Natural killer cell treated with Interleukin-12 subunit alpha and Interleukin-12 subunit beta and Interleukin-15 and Interleukin-18, amount 100 ng/mL, for 72 hours (primary cell): Measurements from ENCODE around the gene KCTD1. TPM values are rescaled to one million over a fixed set of nuclear protein-coding genes. Genes with fewer than 3 reads are reported as not detected.
A peak's percentile ranks its signal among the peaks of the same experiment; 100 is the strongest.

Experiments used
- ATAC-seq, 2 donors: fragments of 150-1000 bp; cut with Tn5 transposase in 1 of 2; sonication (Bioruptor Pico), chemical (Tn5 transposase) in 1 of 2; 2 replicates each; pipeline ENCODE4 v1.10.0; 2021
- DNase-seq: peaks from one replicate; pipeline ENCODE4 v3.0.0; 2022; ENCODE audit warnings: low spot score
- H3K27ac Mint-ChIP-seq, 2 donors: 1 replicate in 1 of 2; 2 replicates in 1 of 2; pipeline ENCODE4 v1.8.0; 2022; ENCODE audit warnings: mixed read lengths in 2 of 2, mild to moderate bottlenecking in 1 of 2, moderate library complexity in 1 of 2
- H3K27me3 Mint-ChIP-seq, 2 donors: 1 replicate in 1 of 2; 2 replicates in 1 of 2; pipeline ENCODE4 v1.8.0; 2022; ENCODE audit warnings: mixed read lengths in 2 of 2
- H3K36me3 Mint-ChIP-seq: one replicate; pipeline ENCODE4 v1.8.0; 2022; ENCODE audit warnings: mixed read lengths
- H3K4me1 Mint-ChIP-seq, 2 donors: 1 replicate in 1 of 2; 2 replicates in 1 of 2; pipeline ENCODE4 v1.8.0; 2022; ENCODE audit warnings: low read depth in 2 of 2, mixed read lengths in 2 of 2, mild to moderate bottlenecking in 1 of 2
- H3K4me3 Mint-ChIP-seq: one replicate; pipeline ENCODE4 v1.8.0; 2022; ENCODE audit warnings: mixed read lengths
- H3K9me3 Mint-ChIP-seq: 2 replicates; pipeline ENCODE4 v1.8.0; 2022; ENCODE audit warnings: mixed read lengths
- total RNA-seq, 2 donors: library from RNA; stranded (reverse); gene quantifications; one replicate each; pipeline ENCODE4 v1.2.3, GENCODE V29; 2022

Gene KCTD1
- total RNA-seq, 2 donors from 2014 or later, result 4.0 to 4.5 TPM

DNA sequence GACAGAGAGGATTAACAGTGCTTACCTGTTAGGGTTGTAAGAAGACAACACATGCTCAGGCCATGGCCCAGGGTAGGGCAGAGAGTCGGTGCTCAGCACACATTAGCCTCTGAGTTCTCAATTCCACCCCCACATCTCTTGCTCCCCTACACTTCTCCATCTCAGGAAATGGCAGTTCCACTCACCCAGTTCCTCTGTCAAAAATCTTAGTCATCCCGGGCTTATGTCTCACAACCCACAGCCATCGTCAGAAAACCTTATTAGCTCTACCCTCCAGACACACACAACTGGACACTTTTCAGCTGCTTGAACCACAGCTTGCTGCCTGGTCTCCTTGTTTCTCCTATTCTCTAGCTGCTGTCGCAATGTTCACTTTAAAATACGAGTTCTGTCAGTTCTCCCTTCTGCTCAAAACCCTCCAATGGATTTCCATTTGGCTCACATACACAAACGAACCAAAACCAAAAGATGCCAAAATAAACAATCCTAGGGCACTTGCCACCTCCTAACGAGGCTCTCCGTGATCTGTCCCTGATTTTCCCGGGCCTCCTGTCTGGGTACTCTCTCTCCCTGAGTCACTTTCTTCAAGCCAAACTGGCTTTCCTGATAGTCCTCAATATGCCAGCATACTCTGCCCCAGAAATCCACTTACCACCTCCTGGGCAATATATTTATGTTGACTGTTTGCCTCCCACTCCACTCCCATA lies 89.7 kb downstream of the KCTD1 start:
- ATAC-seq, result peak; percentile 84 to 92
- peak overlapping the region; percentile 6 to 33 for H3K27ac Mint-ChIP-seq
- H3K4me3 Mint-ChIP-seq, result peak overlapping the region; percentile 54
- no peaks in the 10 kb centered on the region for H3K9me3 Mint-ChIP-seq
- no peak for DNase-seq
- H3K4me1 Mint-ChIP-seq, result peaks cover 11 to 13% of the 10 kb centered on the region in 2 donors
- no peaks in the 10 kb centered on the region for H3K36me3 Mint-ChIP-seq
- H3K27me3 Mint-ChIP-seq, result no peaks in the 10 kb centered on the region

DNA sequence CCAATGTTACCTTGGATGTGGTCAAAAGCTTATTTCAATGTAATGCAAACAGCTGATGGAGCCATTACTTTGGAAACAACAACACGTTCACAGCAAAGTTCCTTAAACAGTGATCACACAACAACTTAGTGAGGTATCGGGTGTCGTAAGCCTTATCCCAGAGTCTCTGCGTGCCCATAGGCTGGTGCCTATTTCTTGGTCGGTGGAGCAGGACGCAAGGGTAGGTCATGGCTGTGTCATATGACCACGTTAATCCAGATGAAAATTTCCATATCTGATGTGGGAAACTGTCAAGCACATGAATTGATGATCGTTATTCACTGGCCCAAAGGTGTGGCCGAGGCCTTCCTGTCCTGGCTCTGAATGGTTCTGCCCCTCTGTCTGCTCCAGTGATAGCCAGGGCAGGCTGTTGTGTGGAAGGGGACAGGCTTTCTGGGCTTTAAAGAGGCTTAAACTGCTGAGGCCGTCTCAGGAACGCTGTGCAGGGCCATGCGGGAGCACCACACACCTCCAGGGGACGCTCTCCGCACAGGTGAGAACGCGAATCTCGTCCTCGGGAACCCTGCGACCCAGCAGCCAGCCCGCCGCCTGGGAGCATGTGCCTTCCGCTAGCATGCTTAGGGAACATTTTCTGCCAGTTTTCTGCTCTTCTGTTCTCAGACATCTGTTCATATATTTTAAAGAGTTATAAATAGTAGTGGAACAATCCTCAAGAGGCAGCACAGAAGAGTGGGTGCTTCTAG lies 90.6 kb downstream of the KCTD1 start:
- DNase-seq, result no peak
- no peak for ATAC-seq
- H3K9me3 Mint-ChIP-seq, result no peaks in the 10 kb centered on the region
- H3K27me3 Mint-ChIP-seq, result no peaks in the 10 kb centered on the region
- H3K27ac Mint-ChIP-seq, result peak overlapping the region in 1 of 2 donors; percentile 33
- H3K4me1 Mint-ChIP-seq, result peaks cover 11 to 13% of the 10 kb centered on the region in 2 donors
- no peaks in the 10 kb centered on the region for H3K36me3 Mint-ChIP-seq
- H3K4me3 Mint-ChIP-seq, result peak overlapping the region; percentile 54

DNA sequence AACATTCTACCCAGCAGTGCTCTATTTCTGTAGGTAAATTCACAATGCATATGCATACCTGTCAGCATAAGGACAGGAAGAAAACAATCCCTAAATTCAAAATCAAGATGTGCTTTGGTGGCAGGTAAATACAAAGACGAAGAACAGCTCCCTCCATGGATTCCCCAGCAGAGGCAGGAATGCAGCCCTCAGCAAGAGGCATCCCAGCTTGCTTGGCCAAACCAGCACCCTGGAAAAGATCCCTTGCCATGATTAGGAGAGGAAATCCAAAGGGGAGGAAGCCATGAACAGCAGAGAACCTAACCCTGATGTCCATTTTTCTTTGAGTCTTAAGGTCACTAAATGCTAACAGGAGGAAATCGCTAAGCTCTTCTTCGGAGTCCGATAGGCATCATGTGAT lies 91.2 kb downstream of the KCTD1 start:
- H3K9me3 Mint-ChIP-seq, result no peaks in the 10 kb centered on the region
- H3K27me3 Mint-ChIP-seq, result no peaks in the 10 kb centered on the region
- no peaks in the 10 kb centered on the region for H3K36me3 Mint-ChIP-seq
- no peak for ATAC-seq
- peaks cover 11 to 13% of the 10 kb centered on the region in 2 donors for H3K4me1 Mint-ChIP-seq
- no peak overlapping the region for H3K4me3 Mint-ChIP-seq
- H3K27ac Mint-ChIP-seq, result no peak overlapping the region
- DNase-seq, result no peak

DNA sequence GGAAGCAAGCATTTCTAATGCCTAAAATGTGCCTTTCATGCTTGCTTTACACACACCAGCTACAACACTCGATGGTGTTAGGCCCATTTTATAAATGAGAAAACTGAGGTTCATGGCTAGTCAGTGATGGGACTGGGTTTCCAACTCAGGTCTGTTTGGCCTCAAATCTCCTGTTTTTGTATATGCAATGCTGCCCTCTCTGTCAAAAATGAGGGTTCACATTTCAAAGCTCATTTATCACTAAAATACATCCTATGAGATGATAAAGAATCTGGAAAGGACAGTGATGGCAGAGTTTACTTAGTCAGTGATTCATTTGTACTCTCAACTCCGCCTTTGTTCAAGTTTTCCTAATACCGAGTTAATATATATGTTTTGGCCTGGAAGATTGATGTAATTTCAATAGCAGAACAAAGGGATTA lies 92.3 kb downstream of the KCTD1 start:
- peaks cover 11 to 13% of the 10 kb centered on the region in 2 donors for H3K4me1 Mint-ChIP-seq
- H3K4me3 Mint-ChIP-seq, result no peak overlapping the region
- H3K27me3 Mint-ChIP-seq, result peaks cover 0 to 3% of the 10 kb centered on the region in 2 donors
- no peak overlapping the region for H3K27ac Mint-ChIP-seq
- ATAC-seq (no peak), DNase-seq (no peak)
- H3K9me3 Mint-ChIP-seq, result no peaks in the 10 kb centered on the region
- H3K36me3 Mint-ChIP-seq, result no peaks in the 10 kb centered on the region

DNA sequence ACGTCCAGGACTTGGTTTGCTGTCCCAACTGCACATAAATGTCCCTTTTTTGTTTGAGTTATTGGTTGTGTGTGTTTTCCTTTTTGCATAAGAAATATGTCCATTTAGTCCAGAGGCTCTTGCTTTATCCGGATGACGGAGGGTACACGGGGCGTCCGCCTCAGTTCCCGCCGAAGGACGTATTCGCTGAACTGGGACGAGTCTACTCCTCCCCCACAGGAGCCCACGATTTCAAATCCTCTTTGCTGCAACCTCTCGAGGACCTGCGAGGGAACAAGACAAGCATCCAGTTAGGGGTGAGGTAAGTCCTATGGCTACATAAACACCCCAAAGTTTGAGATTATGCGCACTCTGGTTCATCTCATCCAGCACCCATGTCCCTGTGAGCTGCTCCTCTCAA lies 92.7 kb downstream of the KCTD1 start:
- H3K4me3 Mint-ChIP-seq, result no peak overlapping the region
- no peak for DNase-seq
- no peak overlapping the region for H3K27ac Mint-ChIP-seq
- peaks cover 0 to 7% of the 10 kb centered on the region in 2 donors for H3K27me3 Mint-ChIP-seq
- no peaks in the 10 kb centered on the region for H3K36me3 Mint-ChIP-seq
- no peaks in the 10 kb centered on the region for H3K9me3 Mint-ChIP-seq
- peaks cover 11 to 13% of the 10 kb centered on the region in 2 donors for H3K4me1 Mint-ChIP-seq
- ATAC-seq, result no peak

DNA sequence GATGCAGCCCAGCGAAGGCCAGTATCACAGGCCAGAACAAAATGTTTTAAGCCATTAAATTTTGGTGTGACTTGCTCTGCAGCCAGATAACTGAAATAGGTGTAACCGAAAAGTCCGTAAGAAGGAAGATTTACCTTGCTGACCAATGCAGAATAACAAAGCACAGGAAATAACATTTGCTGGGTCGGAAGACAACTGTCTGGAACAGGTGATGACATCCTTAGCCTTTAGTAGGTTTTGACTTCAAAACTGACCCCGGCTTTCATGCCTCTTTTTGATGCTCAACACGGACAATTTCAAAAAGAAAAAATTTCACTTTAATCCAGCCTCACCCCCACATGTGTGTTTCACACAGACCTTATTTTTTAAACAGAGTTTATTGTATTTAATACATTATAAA lies 93.7 kb downstream of the KCTD1 start:
- DNase-seq (no peak), ATAC-seq (no peak)
- Mint-ChIP-seq H3K9me3 (no peaks in the 10 kb centered on the region), H3K36me3 (no peaks in the 10 kb centered on the region), H3K27me3 (peaks cover 0 to 7% of the 10 kb centered on the region in 2 donors), H3K4me1 (peaks cover 9 to 13% of the 10 kb centered on the region in 2 donors), H3K4me3 (no peak overlapping the region), H3K27ac (no peak overlapping the region)

DNA sequence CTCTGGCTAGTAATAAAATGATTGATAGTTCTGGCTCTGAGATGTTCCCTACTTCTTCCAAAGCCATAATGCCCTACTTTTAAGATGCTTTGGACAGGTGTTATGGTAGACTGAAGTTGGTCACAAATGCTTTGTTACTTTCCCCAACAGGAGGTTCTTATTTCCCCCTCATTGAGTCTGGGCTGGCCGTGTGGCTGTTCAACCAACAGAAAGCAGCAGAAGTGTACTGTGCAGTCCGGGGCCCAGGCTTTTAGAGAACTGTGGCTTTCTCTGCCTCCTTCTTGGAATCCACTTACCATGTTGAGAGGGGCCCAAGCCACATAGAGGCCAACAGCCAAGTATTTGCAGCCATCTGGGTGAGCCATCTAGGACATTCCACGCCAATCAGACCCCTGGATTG lies 94.2 kb downstream of the KCTD1 start:
- Mint-ChIP-seq H3K4me1 (peaks cover 9 to 10% of the 10 kb centered on the region in 2 donors), H3K27me3 (peaks cover 0 to 7% of the 10 kb centered on the region in 2 donors), H3K9me3 (no peaks in the 10 kb centered on the region), H3K4me3 (no peak overlapping the region), H3K27ac (no peak overlapping the region), H3K36me3 (no peaks in the 10 kb centered on the region)
- ATAC-seq (no peak), DNase-seq (no peak)

DNA sequence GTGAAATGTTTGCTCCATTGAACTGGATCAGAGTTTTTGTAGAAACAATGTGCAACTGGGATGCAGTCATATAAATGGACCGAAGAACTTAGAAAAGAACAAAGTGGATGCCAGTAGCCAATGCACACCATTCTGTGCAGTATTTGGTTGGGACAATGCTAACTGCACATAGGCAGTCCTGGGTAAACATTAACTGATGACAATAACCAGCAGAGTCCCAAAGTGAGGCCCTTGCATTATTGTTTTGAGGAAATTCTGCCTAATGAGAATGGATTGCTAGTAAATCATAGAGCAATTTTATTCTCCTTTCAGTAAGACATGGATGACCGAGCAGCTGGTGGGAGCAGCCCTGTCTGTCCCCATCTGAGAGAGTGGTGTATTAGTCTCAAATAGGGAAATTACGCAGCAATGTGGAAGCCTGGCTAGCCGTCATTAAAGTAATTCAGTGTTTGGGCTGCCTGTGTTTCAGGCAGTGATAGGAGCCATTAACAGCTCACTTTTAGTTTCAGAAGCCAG lies 94.9 kb downstream of the KCTD1 start:
- Mint-ChIP-seq H3K4me1 (peaks cover 1 to 3% of the 10 kb centered on the region in 2 donors), H3K9me3 (no peaks in the 10 kb centered on the region), H3K27me3 (peaks cover 0 to 7% of the 10 kb centered on the region in 2 donors), H3K4me3 (no peak overlapping the region), H3K36me3 (no peaks in the 10 kb centered on the region), H3K27ac (no peak overlapping the region)
- no peak for DNase-seq
- ATAC-seq, result no peak

DNA sequence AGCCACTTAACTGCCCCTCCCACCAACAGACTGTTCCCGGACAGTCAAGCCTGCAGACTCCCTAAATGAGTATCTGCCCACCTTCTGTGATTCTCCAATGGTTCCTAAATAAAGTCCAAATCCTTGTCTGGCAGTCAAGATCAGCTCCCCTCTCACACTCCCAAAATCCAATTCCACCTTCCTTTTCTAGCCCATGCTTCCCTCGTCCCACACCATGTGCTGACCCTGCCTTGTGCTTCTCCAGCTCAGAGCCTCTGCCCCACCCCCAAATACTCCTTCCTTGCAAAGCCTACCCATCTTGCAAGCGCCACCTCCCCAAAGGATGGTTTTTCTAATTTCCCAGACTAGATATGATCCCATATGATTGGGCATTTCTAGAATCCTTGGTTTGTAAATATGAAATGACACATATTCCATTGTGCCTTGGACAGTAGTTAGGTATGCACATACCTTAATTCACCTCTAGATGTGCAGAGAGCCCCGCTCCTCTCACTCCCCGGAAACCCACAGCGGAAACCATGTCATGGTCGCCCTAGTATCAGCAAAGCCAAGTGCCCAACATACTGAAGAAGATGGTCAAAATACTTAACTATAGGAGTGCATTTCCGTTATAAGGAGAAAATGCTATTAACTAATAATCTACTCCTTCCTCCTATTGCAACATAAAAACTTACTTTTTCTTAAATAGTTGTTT lies 97.2 kb downstream of the KCTD1 start:
- H3K9me3 Mint-ChIP-seq, result peaks cover 1% of the 10 kb centered on the region
- peaks cover 3 to 23% of the 10 kb centered on the region in 2 donors for H3K27me3 Mint-ChIP-seq
- ATAC-seq, result no peak
- no peaks in the 10 kb centered on the region for H3K4me1 Mint-ChIP-seq
- DNase-seq, result no peak
- H3K27ac Mint-ChIP-seq, result no peak overlapping the region
- H3K36me3 Mint-ChIP-seq, result no peaks in the 10 kb centered on the region
- H3K4me3 Mint-ChIP-seq, result no peak overlapping the region

DNA sequence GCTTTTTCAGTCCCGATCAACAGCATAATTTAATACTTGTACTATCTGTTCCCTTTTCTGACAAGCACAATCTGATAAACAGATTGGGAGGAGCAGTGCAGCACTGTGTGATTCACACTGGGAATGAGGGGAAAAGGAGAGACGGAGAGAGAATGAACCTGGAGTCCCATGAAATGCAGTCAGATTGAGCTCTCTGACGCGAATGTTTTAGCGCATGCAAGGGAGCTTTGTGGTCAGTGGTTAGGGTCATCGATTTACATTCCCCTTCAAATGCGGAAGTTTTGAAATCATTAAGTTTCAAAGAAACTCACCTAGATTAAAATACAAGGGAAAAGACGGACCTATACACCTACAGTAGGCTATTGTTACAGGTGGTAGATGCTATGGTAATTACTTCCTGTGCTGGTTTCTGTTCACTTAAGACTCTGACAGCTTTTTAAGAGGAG lies 99.6 kb downstream of the KCTD1 start:
- no peak overlapping the region for H3K4me3 Mint-ChIP-seq
- DNase-seq, result no peak
- peaks cover 6% of the 10 kb centered on the region for H3K36me3 Mint-ChIP-seq
- no peak for ATAC-seq
- no peak overlapping the region for H3K27ac Mint-ChIP-seq
- H3K4me1 Mint-ChIP-seq, result no peaks in the 10 kb centered on the region
- H3K27me3 Mint-ChIP-seq, result peaks cover 13 to 41% of the 10 kb centered on the region in 2 donors
- H3K9me3 Mint-ChIP-seq, result peaks cover 3% of the 10 kb centered on the region

DNA sequence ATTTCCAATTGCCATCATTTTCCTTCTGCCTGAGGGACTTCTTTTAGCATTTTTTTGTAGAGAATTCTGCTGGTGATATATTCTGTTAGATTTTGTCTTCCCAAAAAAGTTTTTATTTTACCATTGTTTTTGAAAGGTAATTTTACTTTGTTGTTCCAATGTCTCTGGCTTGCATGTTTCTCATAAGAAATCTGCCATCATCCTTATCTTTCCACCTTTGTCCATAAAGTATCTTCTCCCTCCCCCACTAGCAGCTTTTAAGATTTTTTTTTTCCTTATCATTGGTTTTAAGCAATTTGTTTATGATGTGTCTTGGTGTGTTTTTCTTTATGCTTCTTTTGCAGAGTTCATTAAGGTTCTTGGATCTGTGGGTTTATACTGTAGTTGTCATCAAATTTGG lies 104.5 kb downstream of the KCTD1 start:
- H3K9me3 Mint-ChIP-seq, result peaks cover 3% of the 10 kb centered on the region
- H3K36me3 Mint-ChIP-seq, result peaks cover 6% of the 10 kb centered on the region
- no peak for ATAC-seq
- H3K27me3 Mint-ChIP-seq, result peaks cover 22 to 49% of the 10 kb centered on the region in 2 donors
- no peak overlapping the region for H3K4me3 Mint-ChIP-seq
- DNase-seq, result no peak
- no peaks in the 10 kb centered on the region for H3K4me1 Mint-ChIP-seq
- H3K27ac Mint-ChIP-seq, result no peak overlapping the region

DNA sequence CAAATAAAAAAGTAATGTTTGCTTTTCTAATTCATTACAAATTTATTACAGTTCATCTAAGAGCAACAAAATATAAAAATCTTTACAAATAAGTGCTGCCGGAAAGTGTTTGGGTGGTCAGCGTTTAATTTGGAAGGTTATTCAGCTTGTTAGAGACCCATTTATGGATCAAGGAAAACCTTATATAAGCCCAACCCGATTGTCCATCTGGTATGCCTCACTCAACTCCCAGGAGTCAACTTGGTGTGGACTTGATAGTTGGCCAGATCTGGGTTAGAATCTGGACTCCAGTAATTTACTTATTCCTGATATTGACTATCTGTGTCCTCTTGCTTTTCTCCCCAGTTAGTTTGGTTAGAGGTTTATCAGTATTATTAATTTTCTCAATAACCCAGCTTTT lies 106.2 kb downstream of the KCTD1 start:
- H3K4me3 Mint-ChIP-seq, result no peak overlapping the region
- peaks cover 6% of the 10 kb centered on the region for H3K36me3 Mint-ChIP-seq
- no peak for ATAC-seq

DNA sequence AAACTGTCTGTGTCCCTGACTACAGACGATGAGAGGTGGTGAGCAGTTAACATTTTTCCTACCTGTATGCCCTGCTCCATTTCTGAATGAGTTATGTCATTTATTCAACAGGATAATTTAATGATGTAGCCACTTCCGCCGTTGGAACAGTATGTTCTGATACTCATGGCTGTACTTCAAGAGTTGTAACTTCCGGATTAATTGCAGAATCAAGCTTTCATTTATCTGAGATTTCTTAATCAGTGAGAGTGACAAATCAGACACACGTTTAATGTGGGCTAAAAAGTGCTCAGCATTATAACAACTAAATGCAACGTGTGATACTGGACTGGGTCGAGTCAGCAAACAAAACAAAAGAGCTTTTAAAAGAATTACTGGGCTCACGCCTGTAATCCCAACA lies 107.7 kb downstream of the KCTD1 start:
- no peak for DNase-seq
- Mint-ChIP-seq H3K9me3 (no peaks in the 10 kb centered on the region), H3K36me3 (peaks cover 6% of the 10 kb centered on the region), H3K27ac (no peak overlapping the region), H3K4me3 (no peak overlapping the region), H3K4me1 (no peaks in the 10 kb centered on the region), H3K27me3 (peaks cover 29 to 46% of the 10 kb centered on the region in 2 donors)
- ATAC-seq, result no peak

More for the DNA sequence above, 106.2 kb downstream of the KCTD1 start:
- Mint-ChIP-seq H3K27ac (no peak overlapping the region), H3K27me3 (peaks cover 22 to 46% of the 10 kb centered on the region in 2 donors), H3K4me1 (no peaks in the 10 kb centered on the region), H3K9me3 (peaks cover 3% of the 10 kb centered on the region)
- DNase-seq, result no peak
